ENCODE measurements around the gene RPLP2. TPM values are rescaled to one million over a fixed set of nuclear protein-coding genes. Genes with fewer than 3 reads are reported as not detected.

RPLP2 gene
- total RNA-seq, 1 experiment from 2014 or later, result 774 TPM

GRCh38 chr11:860234-861104 lies 50.7 kb downstream of the RPLP2 start:
- Histone ChIP-seq H3K9ac (ENCODE audit: low read length) (no peak overlapping the region), H4K20me1 (ENCODE audit: insufficient read depth, low read depth, low read length) (0 out of 2 replicates have a peak, but pooled peaks cover 6% of the 10 kb centered on the region), H3K4me2 (ENCODE audit: low read depth, low read length, poor library complexity, severe bottlenecking) (no peak overlapping the region)

GRCh38 chr11:861105-861479 lies 51.3 kb downstream of the RPLP2 start:
- no peaks in the 10 kb centered on the region for H3K9me3 ChIP-seq (ENCODE audit: low read length)
- no peaks in the 10 kb centered on the region for H3K36me3 ChIP-seq (ENCODE audit: insufficient read depth, low read length)
- no peak overlapping the region for H3K4me2 ChIP-seq (ENCODE audit: low read depth, low read length, poor library complexity, severe bottlenecking)
- H3K9ac ChIP-seq (ENCODE audit: low read length), result no peak overlapping the region
- H2AFZ ChIP-seq (ENCODE audit: low read length), result no peak overlapping the region
- DNase-seq, result no peak
- H3K9me2 ChIP-seq (replicated peaks; ENCODE audit: insufficient read depth, low read length), result no peaks in the 10 kb centered on the region
- 0 out of 2 replicates have a peak, but pooled peaks cover 6% of the 10 kb centered on the region for H4K20me1 ChIP-seq (ENCODE audit: insufficient read depth, low read depth, low read length)
- H3K4me3 ChIP-seq (ENCODE audit: low read length), result no peak overlapping the region
- no peaks in the 10 kb centered on the region for H3K27me3 ChIP-seq (ENCODE audit: low read length)
- no peaks in the 10 kb centered on the region for H3K79me2 ChIP-seq (ENCODE audit: low read length)
- peaks cover 10% of the 10 kb centered on the region for H3K4me1 ChIP-seq (ENCODE audit: low read length)
- no peak overlapping the region for H3K27ac ChIP-seq (ENCODE audit: low read length)

More at GRCh38 chr11:860234-861104, 50.7 kb downstream of the RPLP2 start:
- no peaks in the 10 kb centered on the region for H3K79me2 ChIP-seq (ENCODE audit: low read length)
- H3K27ac ChIP-seq (ENCODE audit: low read length), result no peak overlapping the region
- no peaks in the 10 kb centered on the region for H3K36me3 ChIP-seq (ENCODE audit: insufficient read depth, low read length)
- H3K9me2 ChIP-seq (replicated peaks; ENCODE audit: insufficient read depth, low read length), result no peaks in the 10 kb centered on the region
- H3K4me1 ChIP-seq (ENCODE audit: low read length), result peaks cover 10% of the 10 kb centered on the region
- no peak for DNase-seq
- H3K9me3 ChIP-seq (ENCODE audit: low read length), result no peaks in the 10 kb centered on the region
- H3K27me3 ChIP-seq (ENCODE audit: low read length), result no peaks in the 10 kb centered on the region
- no peak overlapping the region for H3K4me3 ChIP-seq (ENCODE audit: low read length)
- no peak overlapping the region for H2AFZ ChIP-seq (ENCODE audit: low read length)

- Histone ChIP-seq H2AFZ (ENCODE audit: low read length) (no peak overlapping the region), H3K27ac (ENCODE audit: low read length) (no peak overlapping the region), H3K9me3 (ENCODE audit: low read length) (no peaks in the 10 kb centered on the region), H4K20me1 (ENCODE audit: insufficient read depth, low read depth, low read length) (0 out of 2 replicates have a peak, but pooled peaks cover 6% of the 10 kb centered on the region), H3K4me2 (ENCODE audit: low read depth, low read length, poor library complexity, severe bottlenecking) (no peak overlapping the region), H3K36me3 (ENCODE audit: insufficient read depth, low read length) (no peaks in the 10 kb centered on the region), H3K4me3 (ENCODE audit: low read length) (no peak overlapping the region), H3K79me2 (ENCODE audit: low read length) (no peaks in the 10 kb centered on the region), H3K9me2 (replicated peaks; ENCODE audit: insufficient read depth, low read length) (no peaks in the 10 kb centered on the region), H3K9ac (ENCODE audit: low read length) (no peak overlapping the region), H3K27me3 (ENCODE audit: low read length) (no peaks in the 10 kb centered on the region), H3K4me1 (ENCODE audit: low read length) (peaks cover under 1% of the 10 kb centered on the region)
- no peak for DNase-seq
Measured at GRCh38 chr11:862081-862661, 52.4 kb downstream of the RPLP2 start.

Small RNA genes within 50 kb of the gene (small RNA-seq; reads per million reads assigned to genes)
- not detected for gene SNORA52

Other genes starting within 250 kb of the RPLP2 start
- 6.2 and 14.3 TPM in 2 replicates for gene LMNTD2, start 249.2 kb upstream of the RPLP2 start, total RNA-seq (2014; rRNA removed; shearing (Covaris generic); ENCODE audit: low replicate concordance)
- 13.8 and 29.1 TPM in 2 replicates for gene RASSF7, start 249.0 kb upstream of the RPLP2 start, total RNA-seq (2014; rRNA removed; shearing (Covaris generic); ENCODE audit: low replicate concordance)
- gene PHRF1, start 233.5 kb upstream of the RPLP2 start, total RNA-seq (2014; rRNA removed; shearing (Covaris generic); ENCODE audit: low replicate concordance), result 8.7 and 20.9 TPM in 2 replicates
- gene IRF7, start 194.0 kb upstream of the RPLP2 start, total RNA-seq (2014; rRNA removed; shearing (Covaris generic); ENCODE audit: low replicate concordance), result 34.6 and 53.5 TPM in 2 replicates
- gene CDHR5, start 185.0 kb upstream of the RPLP2 start, total RNA-seq (2014; rRNA removed; shearing (Covaris generic); ENCODE audit: low replicate concordance), result 0.04 TPM in 1 of 2 replicates, not detected in the other
- not detected in 2 replicates for gene SCT, start 182.8 kb upstream of the RPLP2 start, total RNA-seq (2014; rRNA removed; shearing (Covaris generic); ENCODE audit: low replicate concordance)
- gene DRD4, start 172.7 kb upstream of the RPLP2 start, total RNA-seq (2014; rRNA removed; shearing (Covaris generic); ENCODE audit: low replicate concordance), result not detected in 2 replicates
- gene DEAF1, start 114.7 kb upstream of the RPLP2 start, total RNA-seq (2014; rRNA removed; shearing (Covaris generic); ENCODE audit: low replicate concordance), result 35.9 and 57.3 TPM in 2 replicates
- gene TMEM80, start 114.2 kb upstream of the RPLP2 start, total RNA-seq (2014; rRNA removed; shearing (Covaris generic); ENCODE audit: low replicate concordance), result 25.4 and 32.8 TPM in 2 replicates
- gene EPS8L2, start 103.7 kb upstream of the RPLP2 start, total RNA-seq (2014; rRNA removed; shearing (Covaris generic); ENCODE audit: low replicate concordance), result 2.3 and 10.4 TPM in 2 replicates
- 127 and 177 TPM in 2 replicates for gene TALDO1, start 62.5 kb upstream of the RPLP2 start, total RNA-seq (2014; rRNA removed; shearing (Covaris generic); ENCODE audit: low replicate concordance)
- gene GATD1, start 32.5 kb upstream of the RPLP2 start, total RNA-seq (2014; rRNA removed; shearing (Covaris generic); ENCODE audit: low replicate concordance), result 43.6 and 61.0 TPM in 2 replicates
- gene CEND1, start 19.9 kb upstream of the RPLP2 start, total RNA-seq (2014; rRNA removed; shearing (Covaris generic); ENCODE audit: low replicate concordance), result 19.8 and 50.0 TPM in 2 replicates
- 9.3 and 23.4 TPM in 2 replicates for gene SLC25A22, start 11.7 kb upstream of the RPLP2 start, total RNA-seq (2014; rRNA removed; shearing (Covaris generic); ENCODE audit: low replicate concordance)
- 26.2 and 26.6 TPM in 2 replicates for gene PIDD1, start 4.7 kb upstream of the RPLP2 start, total RNA-seq (2014; rRNA removed; shearing (Covaris generic); ENCODE audit: low replicate concordance)
- 32.5 and 35.8 TPM in 2 replicates for gene PNPLA2, start 8.9 kb downstream of the RPLP2 start, total RNA-seq (2014; rRNA removed; shearing (Covaris generic); ENCODE audit: low replicate concordance)
- gene CRACR2B, start 18.0 kb downstream of the RPLP2 start, total RNA-seq (2014; rRNA removed; shearing (Covaris generic); ENCODE audit: low replicate concordance), result 0.48 and 1.5 TPM in 2 replicates
- gene CD151, start 23.0 kb downstream of the RPLP2 start, total RNA-seq (2014; rRNA removed; shearing (Covaris generic); ENCODE audit: low replicate concordance), result 8.4 and 10.5 TPM in 2 replicates
- 113 and 203 TPM in 2 replicates for gene POLR2L, start 32.6 kb downstream of the RPLP2 start, total RNA-seq (2014; rRNA removed; shearing (Covaris generic); ENCODE audit: low replicate concordance)
- 4.0 TPM in 1 of 2 replicates, not detected in the other for gene TSPAN4, start 32.9 kb downstream of the RPLP2 start, total RNA-seq (2014; rRNA removed; shearing (Covaris generic); ENCODE audit: low replicate concordance)
- gene CHID1, start 100.8 kb downstream of the RPLP2 start, total RNA-seq (2014; rRNA removed; shearing (Covaris generic); ENCODE audit: low replicate concordance), result 32.8 and 43.7 TPM in 2 replicates
- 20.0 and 34.6 TPM in 2 replicates for gene AP2A2, start 115.9 kb downstream of the RPLP2 start, total RNA-seq (2014; rRNA removed; shearing (Covaris generic); ENCODE audit: low replicate concordance)
- gene MUC6, start 226.8 kb downstream of the RPLP2 start, total RNA-seq (2014; rRNA removed; shearing (Covaris generic); ENCODE audit: low replicate concordance), result not detected in 2 replicates